HEK293 (cell line): ENCODE results near the gene KIF22.

Experiments
- CTCF ChIP-seq: fragments of 450-650 bp; formaldehyde crosslinking; IDR thresholded peaks from 2 replicates; pipeline ENCODE4 v1.5.1; 2016; ENCODE audit warnings: missing biosample characterization, missing genetic modification characterization
- EGR2 ChIP-seq: fragments of 450-650 bp; formaldehyde crosslinking; IDR thresholded peaks from 2 replicates; pipeline ENCODE4 v1.5.1; 2016; ENCODE audit warnings: low read depth, missing biosample characterization, missing genetic modification characterization
- KLF16 ChIP-seq: fragments of 450-650 bp; formaldehyde crosslinking; IDR thresholded peaks from 2 replicates; pipeline ENCODE4 v1.5.1; 2017; ENCODE audit warnings: missing biosample characterization, missing genetic modification characterization
- PRDM4 ChIP-seq: fragments of 450-650 bp; formaldehyde crosslinking; IDR thresholded peaks from 2 replicates; pipeline ENCODE4 v1.5.1; 2017; ENCODE audit warnings: missing biosample characterization, missing genetic modification characterization
- TRIM28 ChIP-seq: IDR thresholded peaks from 2 replicates; pipeline ENCODE4 v1.6.1; 2011; ENCODE audit warnings: low read length, control low read depth, borderline replicate concordance
- YY1 ChIP-seq: fragments of 450-650 bp; formaldehyde crosslinking; IDR thresholded peaks from 2 replicates; pipeline ENCODE4 v1.5.1; 2018; ENCODE audit warnings: missing biosample characterization, missing genetic modification characterization
- ZBTB10 ChIP-seq: fragments of 450-650 bp; formaldehyde crosslinking; IDR thresholded peaks from 2 replicates; pipeline ENCODE4 v1.5.1; 2016; ENCODE audit warnings: missing biosample characterization, missing genetic modification characterization
- ZBTB21 ChIP-seq: fragments of 450-650 bp; formaldehyde crosslinking; IDR thresholded peaks from 2 replicates; pipeline ENCODE4 v1.5.1; 2017; ENCODE audit warnings: missing biosample characterization, missing genetic modification characterization
- ZNF132 ChIP-seq: fragments of 450-650 bp; formaldehyde crosslinking; IDR thresholded peaks from 2 replicates; pipeline ENCODE4 v1.5.1; 2017; ENCODE audit warnings: missing biosample characterization, missing genetic modification characterization, borderline replicate concordance
- ZNF24 ChIP-seq: fragments of 450-650 bp; formaldehyde crosslinking; IDR thresholded peaks from 2 replicates; pipeline ENCODE4 v1.5.1; 2016; ENCODE audit warnings: missing biosample characterization, missing genetic modification characterization
- ZNF248 ChIP-seq: fragments of 450-650 bp; formaldehyde crosslinking; IDR thresholded peaks from 2 replicates; pipeline ENCODE4 v1.5.1; 2017; ENCODE audit warnings: missing biosample characterization, missing genetic modification characterization
- ZNF658 ChIP-seq: fragments of 450-650 bp; formaldehyde crosslinking; IDR thresholded peaks from 2 replicates; pipeline ENCODE4; 2016; ENCODE audit warnings: missing biosample characterization, missing genetic modification characterization
- ZSCAN30 ChIP-seq: fragments of 450-650 bp; IDR thresholded peaks from 2 replicates; pipeline ENCODE4 v1.5.1; 2018; ENCODE audit warnings: missing biosample characterization, mild to moderate bottlenecking, missing genetic modification characterization, moderate library complexity

GRCh38 chr16:29812754-29813643, 22.4 kb downstream of the KIF22 start:
- TF ChIP-seq ZNF658 (no peak), ZBTB10 (tag by site-specific recombination) (no peak), CTCF (tag by site-specific recombination) (no peak), KLF16 (no peak), ZNF248 (tag by site-specific recombination) (no peak), EGR2 (no peak), ZSCAN30 (tag by site-specific recombination) (no peak), ZNF24 (tag by site-specific recombination) (no peak), PRDM4 (no peak), YY1 (tag by site-specific recombination) (no peak), ZBTB21 (tag by site-specific recombination) (no peak), ZNF132 (no peak), TRIM28 (no peak)
